ENCODE results near the gene OR56A5.

The OR56A5 gene

DNA sequence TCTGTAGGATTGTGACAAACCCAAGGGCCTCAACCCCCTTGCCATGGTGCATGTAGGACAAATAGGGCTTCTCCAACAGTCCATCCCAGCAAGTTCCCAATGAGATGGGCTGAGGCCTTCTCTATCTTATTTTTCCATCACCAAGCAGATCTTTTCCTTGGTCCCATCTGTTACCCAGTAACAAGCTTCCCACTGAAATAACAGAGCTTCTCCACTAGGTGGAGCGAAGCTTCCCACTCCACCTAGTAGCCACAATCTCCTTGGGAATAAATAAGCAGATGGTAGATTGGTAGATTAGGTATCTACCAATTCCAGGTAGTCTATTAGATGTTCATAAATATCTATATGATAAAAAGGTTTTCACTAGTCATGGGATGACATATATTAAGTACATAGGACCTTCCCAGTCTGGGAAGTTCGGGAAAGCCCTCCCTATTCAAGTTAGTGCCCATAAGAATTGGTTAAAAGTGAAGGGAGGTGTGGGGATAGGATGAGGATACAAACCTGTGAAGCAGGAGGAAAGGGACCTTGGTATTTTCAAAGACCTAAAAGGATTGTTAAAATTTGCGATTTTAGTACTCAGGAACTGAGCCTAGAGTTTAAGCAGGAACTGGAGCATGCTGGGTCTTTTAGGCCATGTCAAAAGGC, 24.4 kb upstream of the OR56A5 start:
- Histone ChIP-seq H3K4me3 (ENCODE audit: control insufficient read depth in 1 of 7, extremely low read depth in 1 of 7, insufficient read depth in 4 of 7, low read depth in 2 of 7, low read length in 6 of 7) (no peak overlapping the region), H3K27ac (ENCODE audit: insufficient read depth in 1 of 2, low read depth in 1 of 2, low read length in 2 of 2, poor library complexity in 1 of 2, severe bottlenecking in 2 of 2) (no peak overlapping the region), H3K27me3 (replicated peaks in 2 of 5; ENCODE audit: control insufficient read depth in 4 of 5, insufficient read depth in 5 of 5, low read length in 4 of 5) (peaks cover 0 to 11% (median 2%) of the 10 kb centered on the region in 5 experiments), H3K36me3 (ENCODE audit: control insufficient read depth in 4 of 4, insufficient read depth in 4 of 4, low read length in 3 of 4) (no peaks in the 10 kb centered on the region), H3K9me3 (ENCODE audit: control extremely low read depth in 1 of 5, control insufficient read depth in 4 of 5, insufficient read depth in 2 of 5, low read depth in 1 of 5, low read length in 4 of 5) (no peaks in the 10 kb centered on the region), H3K4me1 (ENCODE audit: control extremely low read depth in 1 of 4, control insufficient read depth in 4 of 4, insufficient read depth in 4 of 4, low read length in 3 of 4) (no peaks in the 10 kb centered on the region)
- CTCF ChIA-PET, result interaction anchor here (1.0 to 1.4 kb wide), 2 partner anchors 20 to 362 kb away, joined by 4 read pairs; no protein-coding TSS in a partner anchor
- DNase-seq, result peak in 2 of 3 donors; percentile 13 to 19
- 100% methylated on average over 2 of the region's 3 CpGs for WGBS (ENCODE audit: insufficient coverage)
- POLR2A ChIA-PET, result no interaction called here

DNA sequence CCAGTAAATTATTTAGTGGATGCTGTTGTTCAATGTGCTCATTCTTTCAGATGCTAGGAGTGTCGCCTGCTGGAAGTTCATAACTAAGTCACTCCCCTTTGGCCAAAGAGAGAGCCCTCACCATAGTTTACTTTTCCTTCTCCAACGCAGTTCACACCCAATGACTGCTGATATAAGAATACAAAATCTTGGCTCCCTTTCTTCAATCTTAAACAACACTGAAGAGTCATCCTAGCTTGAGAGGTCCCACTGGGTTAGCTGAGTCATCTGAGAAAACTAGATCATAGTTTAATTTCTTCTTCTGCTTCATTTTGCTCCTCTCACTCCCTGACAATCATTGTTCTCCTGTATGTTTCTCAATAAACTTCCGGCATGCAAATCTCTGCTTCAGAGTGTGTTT, 23.9 kb upstream of the OR56A5 start:
- CTCF ChIA-PET, result interaction anchor here (1.0 to 1.4 kb wide), 2 partner anchors 20 to 363 kb away, joined by 4 read pairs; no protein-coding TSS in a partner anchor
- 92% methylated on average over 2 of the region's 3 CpGs for WGBS (ENCODE audit: insufficient coverage)
- Histone ChIP-seq H3K4me3 (ENCODE audit: control insufficient read depth in 1 of 7, extremely low read depth in 1 of 7, insufficient read depth in 4 of 7, low read depth in 2 of 7, low read length in 6 of 7) (no peak overlapping the region), H3K9me3 (ENCODE audit: control extremely low read depth in 1 of 5, control insufficient read depth in 4 of 5, insufficient read depth in 2 of 5, low read depth in 1 of 5, low read length in 4 of 5) (no peaks in the 10 kb centered on the region), H3K36me3 (ENCODE audit: control insufficient read depth in 4 of 4, insufficient read depth in 4 of 4, low read length in 3 of 4) (no peaks in the 10 kb centered on the region), H3K4me1 (ENCODE audit: control extremely low read depth in 1 of 4, control insufficient read depth in 4 of 4, insufficient read depth in 4 of 4, low read length in 3 of 4) (no peaks in the 10 kb centered on the region), H3K27ac (ENCODE audit: insufficient read depth in 1 of 2, low read depth in 1 of 2, low read length in 2 of 2, poor library complexity in 1 of 2, severe bottlenecking in 2 of 2) (no peak overlapping the region), H3K27me3 (replicated peaks in 2 of 5; ENCODE audit: control insufficient read depth in 4 of 5, insufficient read depth in 5 of 5, low read length in 4 of 5) (peaks cover 0 to 11% (median 2%) of the 10 kb centered on the region in 5 experiments)
- DNase-seq, result no peak
- POLR2A ChIA-PET, result no interaction called here

DNA sequence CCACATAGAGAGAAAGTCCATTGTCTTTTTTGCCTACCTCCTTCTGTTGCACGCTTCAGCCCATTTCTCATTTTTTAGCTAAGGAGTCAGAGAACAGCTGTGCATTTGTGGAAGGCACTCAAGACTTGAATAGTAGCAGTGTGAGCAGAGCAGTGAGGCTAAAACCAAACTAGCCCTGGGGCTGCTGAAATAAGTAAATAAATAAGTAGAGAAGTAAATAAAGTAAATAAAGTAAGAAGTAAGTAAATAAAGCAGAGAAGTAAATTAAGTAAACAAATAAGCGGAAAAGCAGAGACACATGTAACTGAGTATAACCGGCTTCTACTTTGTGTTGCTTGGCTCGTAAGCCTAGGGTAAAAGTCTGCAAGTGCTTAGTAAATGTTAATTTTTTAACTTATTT, 20.9 kb upstream of the OR56A5 start:
- DNase-seq, result no peak
- 92% methylated on average over 2 of the region's 4 CpGs for whole genome bisulfite sequencing (ENCODE audit: insufficient coverage)
- peaks cover 0 to 2% (median 0%) of the 10 kb centered on the region in 5 experiments for H3K9me3 ChIP-seq (ENCODE audit: control extremely low read depth in 1 of 5, control insufficient read depth in 4 of 5, insufficient read depth in 2 of 5, low read depth in 1 of 5, low read length in 4 of 5)
- ChIA-PET POLR2A (no interaction called here), CTCF (no interaction called here)
- peaks cover 0 to 11% (median 2%) of the 10 kb centered on the region in 5 experiments for H3K27me3 ChIP-seq (replicated peaks in 2 of 5; ENCODE audit: control insufficient read depth in 4 of 5, insufficient read depth in 5 of 5, low read length in 4 of 5)
- no peak overlapping the region for H3K27ac ChIP-seq (ENCODE audit: insufficient read depth in 1 of 2, low read depth in 1 of 2, low read length in 2 of 2, poor library complexity in 1 of 2, severe bottlenecking in 2 of 2)
- H3K36me3 ChIP-seq (ENCODE audit: control insufficient read depth in 4 of 4, insufficient read depth in 4 of 4, low read length in 3 of 4), result no peaks in the 10 kb centered on the region
- no peaks in the 10 kb centered on the region for H3K4me1 ChIP-seq (ENCODE audit: control extremely low read depth in 1 of 4, control insufficient read depth in 4 of 4, insufficient read depth in 4 of 4, low read length in 3 of 4)
- no peak overlapping the region for H3K4me3 ChIP-seq (ENCODE audit: control insufficient read depth in 1 of 7, extremely low read depth in 1 of 7, insufficient read depth in 4 of 7, low read depth in 2 of 7, low read length in 6 of 7)

DNA sequence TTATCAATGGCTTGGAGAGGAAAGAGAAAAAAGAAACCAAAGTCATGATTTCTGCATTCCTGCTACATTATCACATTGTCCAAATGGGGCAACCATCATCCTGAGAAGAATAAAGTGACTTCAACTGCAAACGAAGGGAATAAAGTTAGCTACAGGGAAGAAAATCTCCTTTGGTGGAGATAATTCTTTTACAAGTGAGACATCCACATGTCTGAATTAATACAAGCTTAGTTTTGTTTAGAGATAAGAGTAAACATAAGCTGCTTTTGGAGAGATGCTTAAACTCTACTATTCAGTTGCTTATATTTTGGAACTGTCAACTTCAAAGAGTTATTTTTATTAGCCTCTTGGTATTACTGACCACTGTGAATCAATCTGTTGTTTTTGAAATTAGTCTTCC, 18.6 kb upstream of the OR56A5 start, which contains the start of gene OR52L1:
Gene OR52L1 (minus strand): TSS at position 101 of the 400 bp plus-strand sequence. CDS start 55 bp downstream, at position 46.
- POLR2A ChIA-PET, result no interaction called here
- WGBS (ENCODE audit: insufficient coverage), result no CpG with 5 or more reads among the region's 1 CpG
- CTCF ChIA-PET, result no interaction called here
- Histone ChIP-seq H3K27ac (ENCODE audit: insufficient read depth in 1 of 2, low read depth in 1 of 2, low read length in 2 of 2, poor library complexity in 1 of 2, severe bottlenecking in 2 of 2) (no peak within 1 kb of the TSS), H3K4me3 (ENCODE audit: control insufficient read depth in 1 of 7, extremely low read depth in 1 of 7, insufficient read depth in 4 of 7, low read depth in 2 of 7, low read length in 6 of 7) (no peak within 1 kb of the TSS), H3K27me3 (replicated peaks in 2 of 5; ENCODE audit: control insufficient read depth in 4 of 5, insufficient read depth in 5 of 5, low read length in 4 of 5) (peaks cover 0 to 11% (median 3%) of the 10 kb centered on the region in 5 experiments), H3K9me3 (ENCODE audit: control extremely low read depth in 1 of 5, control insufficient read depth in 4 of 5, insufficient read depth in 2 of 5, low read depth in 1 of 5, low read length in 4 of 5) (peaks cover 0 to 5% (median 2%) of the 10 kb centered on the region in 5 experiments), H3K36me3 (ENCODE audit: control insufficient read depth in 4 of 4, insufficient read depth in 4 of 4, low read length in 3 of 4) (no peaks in the 10 kb centered on the region), H3K4me1 (ENCODE audit: control extremely low read depth in 1 of 4, control insufficient read depth in 4 of 4, insufficient read depth in 4 of 4, low read length in 3 of 4) (no peaks in the 10 kb centered on the region)
- DNase-seq, result no peak

DNA sequence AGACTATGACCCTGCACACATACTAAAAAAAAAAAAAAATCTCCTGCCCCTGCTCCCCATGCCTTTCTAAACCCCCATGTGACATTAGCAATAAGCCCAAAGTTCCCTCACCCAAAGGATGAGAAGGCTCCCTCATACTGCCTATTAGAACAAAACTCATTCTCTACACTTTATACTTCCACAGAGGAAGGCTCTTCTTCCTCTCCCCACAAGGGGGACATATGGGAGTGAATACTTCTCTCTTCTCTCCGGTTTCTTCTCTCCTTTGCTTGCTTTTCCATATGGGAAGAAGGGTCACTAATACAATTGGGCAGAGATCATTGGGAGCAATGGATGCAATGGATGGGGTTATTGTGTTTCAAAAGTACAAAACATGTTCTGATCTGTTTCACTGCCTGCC, 15.1 kb upstream of the OR56A5 start:
- H3K36me3 ChIP-seq (ENCODE audit: control insufficient read depth in 4 of 4, insufficient read depth in 4 of 4, low read length in 3 of 4), result no peaks in the 10 kb centered on the region
- POLR2A ChIA-PET, result no interaction called here
- DNase-seq, result no peak
- no peaks in the 10 kb centered on the region for H3K4me1 ChIP-seq (ENCODE audit: control extremely low read depth in 1 of 4, control insufficient read depth in 4 of 4, insufficient read depth in 4 of 4, low read length in 3 of 4)
- WGBS (ENCODE audit: insufficient coverage), result no CpG with 5 or more reads among the region's 1 CpG
- CTCF ChIA-PET, result no interaction called here
- no peak overlapping the region for H3K27ac ChIP-seq (ENCODE audit: insufficient read depth in 1 of 2, low read depth in 1 of 2, low read length in 2 of 2, poor library complexity in 1 of 2, severe bottlenecking in 2 of 2)
- H3K4me3 ChIP-seq (ENCODE audit: control insufficient read depth in 1 of 7, extremely low read depth in 1 of 7, insufficient read depth in 4 of 7, low read depth in 2 of 7, low read length in 6 of 7), result no peak overlapping the region
- H3K9me3 ChIP-seq (ENCODE audit: control extremely low read depth in 1 of 5, control insufficient read depth in 4 of 5, insufficient read depth in 2 of 5, low read depth in 1 of 5, low read length in 4 of 5), result peaks cover 0 to 22% (median 6%) of the 10 kb centered on the region in 5 experiments
- H3K27me3 ChIP-seq (replicated peaks in 2 of 5; ENCODE audit: control insufficient read depth in 4 of 5, insufficient read depth in 5 of 5, low read length in 4 of 5), result peaks cover 0 to 4% (median 1%) of the 10 kb centered on the region in 5 experiments

DNA sequence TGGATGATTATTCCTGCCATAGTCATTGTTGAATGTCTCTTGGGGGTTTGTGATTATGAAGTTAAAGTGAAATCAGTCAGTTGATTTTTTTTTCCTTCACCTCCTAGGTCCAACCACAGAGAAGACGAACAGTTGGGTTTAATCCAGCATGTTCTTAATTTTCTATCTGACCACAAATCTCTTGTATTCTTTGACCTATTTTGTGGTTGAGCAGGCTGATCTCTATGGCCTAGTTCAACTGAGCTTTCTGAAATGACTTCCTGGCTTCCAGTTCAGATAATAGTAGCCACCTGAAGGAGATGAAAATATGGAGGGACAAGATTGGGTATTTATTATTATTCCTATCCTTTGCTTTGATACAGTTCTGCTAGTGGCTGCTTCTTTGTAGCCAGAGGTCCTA, 5.2 kb upstream of the OR56A5 start:
- no peaks in the 10 kb centered on the region for H3K4me1 ChIP-seq (ENCODE audit: control extremely low read depth in 1 of 4, control insufficient read depth in 4 of 4, insufficient read depth in 4 of 4, low read length in 3 of 4)
- H3K36me3 ChIP-seq (ENCODE audit: control insufficient read depth in 4 of 4, insufficient read depth in 4 of 4, low read length in 3 of 4), result no peaks in the 10 kb centered on the region
- DNase-seq, result no peak
- WGBS (ENCODE audit: insufficient coverage), result no CpG with 5 or more reads among the region's 1 CpG
- ChIA-PET POLR2A (no interaction called here), CTCF (no interaction called here)
- no peak overlapping the region for H3K27ac ChIP-seq (ENCODE audit: insufficient read depth in 1 of 2, low read depth in 1 of 2, low read length in 2 of 2, poor library complexity in 1 of 2, severe bottlenecking in 2 of 2)
- no peak overlapping the region for H3K4me3 ChIP-seq (ENCODE audit: control insufficient read depth in 1 of 7, extremely low read depth in 1 of 7, insufficient read depth in 4 of 7, low read depth in 2 of 7, low read length in 6 of 7)
- H3K27me3 ChIP-seq (replicated peaks in 2 of 5; ENCODE audit: control insufficient read depth in 4 of 5, insufficient read depth in 5 of 5, low read length in 4 of 5), result peaks cover 0 to 2% (median 0%) of the 10 kb centered on the region in 5 experiments
- H3K9me3 ChIP-seq (ENCODE audit: control extremely low read depth in 1 of 5, control insufficient read depth in 4 of 5, insufficient read depth in 2 of 5, low read depth in 1 of 5, low read length in 4 of 5), result peaks cover 0 to 2% (median 0%) of the 10 kb centered on the region in 5 experiments

DNA sequence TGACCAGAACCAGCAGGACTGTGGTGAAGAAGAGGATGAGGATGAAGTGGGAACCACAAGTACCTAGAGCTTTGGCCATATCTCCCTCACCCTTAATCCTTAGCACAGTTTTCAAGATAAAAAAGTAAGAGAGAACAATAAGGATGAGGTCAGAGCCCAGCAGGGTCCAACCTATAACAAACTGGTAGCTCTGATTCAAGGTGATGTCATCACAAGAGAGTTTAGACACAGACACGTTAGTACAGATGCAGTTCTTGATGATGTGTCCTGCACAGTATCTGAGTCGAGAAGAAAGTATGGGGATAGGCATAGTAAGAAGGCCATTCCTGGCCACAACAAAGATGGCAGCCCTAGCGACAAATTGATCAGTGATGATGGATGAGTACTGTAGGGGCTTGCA, 586 bp downstream of the OR56A5 start:
- ChIA-PET POLR2A (interaction anchor here (0.6 kb wide), 1 partner anchor 832 kb away, joined by 4 read pairs; no protein-coding TSS in a partner anchor), CTCF (no interaction called here)
- Histone ChIP-seq H3K27ac (ENCODE audit: insufficient read depth in 1 of 2, low read depth in 1 of 2, low read length in 2 of 2, poor library complexity in 1 of 2, severe bottlenecking in 2 of 2) (no peak overlapping the region), H3K27me3 (replicated peaks in 2 of 5; ENCODE audit: control insufficient read depth in 4 of 5, insufficient read depth in 5 of 5, low read length in 4 of 5) (peaks cover 0 to 2% (median 0%) of the 10 kb centered on the region in 5 experiments), H3K9me3 (ENCODE audit: control extremely low read depth in 1 of 5, control insufficient read depth in 4 of 5, insufficient read depth in 2 of 5, low read depth in 1 of 5, low read length in 4 of 5) (peaks cover 0 to 11% (median under 1%) of the 10 kb centered on the region in 5 experiments), H3K4me1 (ENCODE audit: control extremely low read depth in 1 of 4, control insufficient read depth in 4 of 4, insufficient read depth in 4 of 4, low read length in 3 of 4) (no peaks in the 10 kb centered on the region), H3K36me3 (ENCODE audit: control insufficient read depth in 4 of 4, insufficient read depth in 4 of 4, low read length in 3 of 4) (no peaks in the 10 kb centered on the region), H3K4me3 (ENCODE audit: control insufficient read depth in 1 of 7, extremely low read depth in 1 of 7, insufficient read depth in 4 of 7, low read depth in 2 of 7, low read length in 6 of 7) (no peak overlapping the region)
- WGBS (ENCODE audit: insufficient coverage), result 81% methylated on average over 3 of the region's 3 CpGs
- no peak for DNase-seq
